Thyroid gland (tissue), 4 donors: ENCODE data around the gene RPS6KA5.

Experiments used
- CTCF ChIP-seq, 6 experiments: fragments of 200-600 bp in 3 of 6; fragments of 450-650 bp in 3 of 6; sonication (generic) in 3 of 6; IDR thresholded peaks; one replicate each; pipeline ENCODE4 v1.5.1; 2016 to 2019; ENCODE audit warnings: antibody characterized with exemption in 6 of 6, mild to moderate bottlenecking in 2 of 6, inconsistent platforms in 1 of 6, moderate library complexity in 1 of 6
- POLR2A ChIP-seq, 2 donors: fragments of 450-650 bp; IDR thresholded peaks; one replicate each; pipeline ENCODE4 v1.6.1; 2017; ENCODE audit warnings: antibody characterized with exemption in 2 of 2, mild to moderate bottlenecking in 2 of 2, moderate library complexity in 1 of 2

- TF ChIP-seq CTCF (IDR thresholded peaks at IDR 0.05): no peak
- no peak for TF ChIP-seq POLR2A (IDR thresholded peaks at IDR 0.05)
Observed at GRCh38 chr14:90911121-90911520, 149.3 kb downstream of the RPS6KA5 start.
